Tibial artery (tissue), 4 donors: ENCODE data around the gene FGL2.

Source experiments
- DNase-seq, 2 donors: peaks; one replicate each; pipeline ENCODE4 v3.0.0-alpha.2; 2019
- H3K27ac ChIP-seq, 2 donors: fragments of 200-600 bp; sonication (generic) in 1 of 2; 1 replicate in 1 of 2; 2 replicates in 1 of 2; pipeline ENCODE4 v1.5.1; 2018 to 2019; ENCODE audit warnings: mild to moderate bottlenecking in 1 of 2
- H3K27me3 ChIP-seq, 2 donors: fragments of 200-600 bp; sonication (generic) in 1 of 2; one replicate each; pipeline versions ENCODE4 v1.5.1 to v1.6.0; 2016 to 2019
- H3K36me3 ChIP-seq, 3 donors: fragments of 200-600 bp; sonication (generic) in 2 of 3; one replicate each; pipeline ENCODE4 v1.5.1; 2016 to 2019; ENCODE audit warnings: mild to moderate bottlenecking in 2 of 3
- H3K4me1 ChIP-seq, 4 donors: fragments of 200-600 bp; sonication (generic) in 2 of 4; 1 replicate in 3 of 4; 2 replicates in 1 of 4; pipeline ENCODE4 v1.5.1; 2016 to 2019
- H3K4me3 ChIP-seq, 2 donors: fragments of 200-600 bp; sonication (generic) in 1 of 2; 1 replicate in 1 of 2; 2 replicates in 1 of 2; pipeline ENCODE4 v1.5.1; 2018 to 2019; ENCODE audit warnings: mild to moderate bottlenecking in 2 of 2
- H3K9me3 ChIP-seq, 3 donors: fragments of 200-600 bp; sonication (generic) in 1 of 3; one replicate each; pipeline ENCODE4 v1.5.1; 2016 to 2019
- CTCF ChIP-seq, 2 experiments: fragments of 200-600 bp in 1 of 2; fragments of 450-650 bp in 1 of 2; IDR thresholded peaks; one replicate each; pipeline ENCODE4 v1.5.1; 2017 to 2019; ENCODE audit warnings: antibody characterized with exemption in 2 of 2, mild to moderate bottlenecking in 1 of 2, moderate library complexity in 1 of 2
- intact Hi-C: fragments of 100-400 bp; cut with DNase I; formaldehyde crosslinking; loops from one replicate; pipeline ENCODE4 v1.15.0; 2023; ENCODE audit warnings: low total_unique reads

The FGL2 gene

GRCh38 chr7:77197141-77197540 is 2.5 kb downstream of the FGL2 start:
- peak overlapping the region; percentile 23 to 58 for H3K4me3 ChIP-seq
- no peaks in the 10 kb centered on the region for H3K27me3 ChIP-seq
- H3K27ac ChIP-seq = peak overlapping the region in 1 of 2 donors; percentile 14
- intact Hi-C loops = no loop called here
- no peak for TF ChIP-seq CTCF (IDR thresholded peaks at IDR 0.05)
- no peaks in the 10 kb centered on the region for H3K9me3 ChIP-seq
- H3K36me3 ChIP-seq = no peaks in the 10 kb centered on the region
- no peak for DNase-seq
- peaks cover 0 to 6% (median under 1%) of the 10 kb centered on the region in 4 donors for H3K4me1 ChIP-seq

DNA sequence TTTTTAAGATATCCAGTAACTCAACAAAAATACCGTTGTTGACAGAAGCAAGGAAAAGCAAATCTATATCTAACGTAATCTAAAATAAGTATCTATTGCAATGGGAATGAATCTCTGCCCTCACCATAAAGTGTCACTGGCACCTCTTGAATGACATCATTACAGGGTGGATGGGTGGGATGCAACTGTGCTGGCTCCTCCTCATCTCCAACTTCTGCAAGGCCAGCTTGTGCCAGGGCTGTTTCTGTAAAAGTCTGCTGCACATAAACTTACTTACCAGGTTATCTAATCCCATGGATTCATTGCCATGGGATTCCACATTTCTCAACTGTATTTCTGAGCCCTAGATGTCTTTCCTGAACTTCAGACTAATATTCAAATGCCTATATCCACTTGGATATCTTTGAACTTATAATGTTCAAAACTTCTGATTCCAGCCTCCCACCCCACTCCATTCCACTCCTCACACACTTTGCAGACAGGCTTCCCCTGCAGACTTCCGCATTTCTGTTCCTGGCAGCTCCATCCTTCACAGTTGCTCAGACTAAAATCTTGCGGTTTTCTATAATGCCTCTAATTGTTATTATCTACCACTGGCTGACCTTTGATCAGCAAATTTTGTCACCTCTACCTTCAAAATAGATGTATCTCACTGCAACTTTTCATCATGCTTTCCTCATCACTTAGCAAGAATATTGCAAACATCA is 10.7 kb downstream of the FGL2 start:
- no peak for DNase-seq
- H3K27me3 ChIP-seq = no peaks in the 10 kb centered on the region
- no peaks in the 10 kb centered on the region for H3K9me3 ChIP-seq
- intact Hi-C loops = no loop called here
- no peak overlapping the region for H3K4me3 ChIP-seq
- no peaks in the 10 kb centered on the region for H3K36me3 ChIP-seq
- H3K27ac ChIP-seq = no peak overlapping the region
- peaks cover 0 to 15% (median 0%) of the 10 kb centered on the region in 4 donors for H3K4me1 ChIP-seq
- TF ChIP-seq CTCF (IDR thresholded peaks at IDR 0.05) = no peak

DNA sequence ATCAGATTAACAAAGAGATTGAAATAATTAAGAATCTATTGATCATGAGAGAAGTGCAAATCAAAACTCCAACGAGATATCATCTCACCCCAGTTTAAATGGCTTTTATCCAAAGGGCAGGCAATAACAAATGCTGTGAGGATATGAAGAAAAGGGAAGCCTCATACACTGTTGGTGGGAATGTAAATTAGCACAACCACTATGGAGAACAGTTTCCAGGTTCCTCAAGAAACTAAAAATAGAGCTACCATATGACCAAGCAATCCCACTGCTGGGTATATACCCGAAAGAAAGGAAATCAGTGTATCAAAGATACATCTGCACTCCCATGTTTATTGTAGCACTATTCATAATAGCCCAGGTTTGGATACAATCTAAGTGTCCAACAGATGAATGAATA is 13.8 kb downstream of the FGL2 start:
- H3K9me3 ChIP-seq = no peaks in the 10 kb centered on the region
- intact Hi-C loops = no loop called here
- no peak for TF ChIP-seq CTCF (IDR thresholded peaks at IDR 0.05)
- no peak for DNase-seq
- no peaks in the 10 kb centered on the region for H3K27me3 ChIP-seq
- H3K36me3 ChIP-seq = no peaks in the 10 kb centered on the region
- H3K4me1 ChIP-seq = peaks cover 0 to 16% (median 0%) of the 10 kb centered on the region in 4 donors
- H3K4me3 ChIP-seq = no peak overlapping the region
- no peak overlapping the region for H3K27ac ChIP-seq

GRCh38 chr7:77184990-77185389 is 14.6 kb downstream of the FGL2 start:
- Histone ChIP-seq H3K4me1 (peaks cover 0 to 16% (median 0%) of the 10 kb centered on the region in 4 donors), H3K4me3 (no peak overlapping the region), H3K36me3 (no peaks in the 10 kb centered on the region), H3K27me3 (no peaks in the 10 kb centered on the region), H3K27ac (no peak overlapping the region), H3K9me3 (no peaks in the 10 kb centered on the region)
- TF ChIP-seq CTCF (IDR thresholded peaks at IDR 0.05) = no peak
- intact Hi-C loops = no loop called here
- no peak for DNase-seq

DNA sequence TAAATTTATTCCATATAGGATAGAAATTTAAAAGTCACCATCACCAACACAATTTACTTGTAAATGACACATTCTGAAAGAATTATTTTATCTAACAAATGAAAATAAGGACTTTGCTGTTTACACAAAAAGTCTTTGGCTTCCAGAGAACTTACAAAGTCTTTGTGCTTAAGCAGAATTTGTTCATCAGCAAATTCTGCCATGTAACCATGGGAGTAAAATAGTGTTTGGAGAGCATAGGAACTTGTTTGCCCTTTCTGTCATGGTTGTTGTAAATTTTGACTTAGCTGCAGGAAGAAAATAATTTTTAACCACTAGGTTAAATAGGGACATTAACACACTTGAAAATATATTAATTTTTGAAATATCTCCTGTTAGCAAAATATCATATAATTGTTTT is 15.2 kb downstream of the FGL2 start:
- intact Hi-C loops = no loop called here
- H3K9me3 ChIP-seq = no peaks in the 10 kb centered on the region
- no peak overlapping the region for H3K27ac ChIP-seq
- no peak overlapping the region for H3K4me3 ChIP-seq
- no peaks in the 10 kb centered on the region for H3K36me3 ChIP-seq
- no peak for DNase-seq
- peaks cover 0 to 16% (median 0%) of the 10 kb centered on the region in 4 donors for H3K4me1 ChIP-seq
- TF ChIP-seq CTCF (IDR thresholded peaks at IDR 0.05) = no peak
- no peaks in the 10 kb centered on the region for H3K27me3 ChIP-seq
